GM12801 (cell line): ENCODE results near the gene CD46.

Source experiments
- CTCF ChIP-seq: IDR thresholded peaks from one replicate; pipeline ENCODE4 v1.5.1; 2011; ENCODE audit warnings: control low read depth; ENCODE audit not compliant: insufficient read length; ENCODE audit errors: extremely low read depth

Gene CD46

DNA sequence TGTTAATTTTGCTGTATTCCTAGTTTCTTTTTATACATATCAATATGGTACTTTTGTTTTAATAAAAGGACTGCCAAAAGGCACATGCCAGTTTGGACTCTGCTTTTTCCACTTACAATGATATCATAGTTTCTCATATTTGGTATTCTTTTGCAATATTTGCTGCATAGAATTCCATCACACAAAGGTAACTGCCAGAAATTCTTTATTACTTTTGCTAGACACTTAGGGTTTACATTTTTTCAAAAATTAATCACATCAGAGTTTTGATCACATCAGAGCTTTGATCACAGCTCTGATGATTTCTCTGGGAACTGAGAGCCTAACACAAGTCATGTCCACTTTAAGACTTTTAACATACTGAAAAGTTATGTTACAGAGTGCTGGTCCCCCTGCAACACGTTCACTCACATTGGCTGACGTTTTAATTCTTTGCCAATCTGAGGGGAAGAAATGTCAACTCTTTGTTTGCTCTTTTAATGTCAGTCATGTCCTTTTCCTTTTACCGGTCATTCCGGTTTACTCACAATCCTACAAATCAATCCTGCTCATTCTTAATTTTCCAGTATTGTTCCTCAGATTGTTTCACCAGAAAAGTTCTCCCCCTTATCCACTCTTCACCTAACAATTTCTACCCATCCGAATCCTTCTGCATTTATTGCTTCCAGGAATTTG is 1.1 kb upstream of the CD46 start:
- no peak for TF ChIP-seq CTCF

- TF ChIP-seq CTCF: no peak
Observed at GRCh38 chr1:207752456-207752998, 673 bp downstream of the CD46 start.

DNA sequence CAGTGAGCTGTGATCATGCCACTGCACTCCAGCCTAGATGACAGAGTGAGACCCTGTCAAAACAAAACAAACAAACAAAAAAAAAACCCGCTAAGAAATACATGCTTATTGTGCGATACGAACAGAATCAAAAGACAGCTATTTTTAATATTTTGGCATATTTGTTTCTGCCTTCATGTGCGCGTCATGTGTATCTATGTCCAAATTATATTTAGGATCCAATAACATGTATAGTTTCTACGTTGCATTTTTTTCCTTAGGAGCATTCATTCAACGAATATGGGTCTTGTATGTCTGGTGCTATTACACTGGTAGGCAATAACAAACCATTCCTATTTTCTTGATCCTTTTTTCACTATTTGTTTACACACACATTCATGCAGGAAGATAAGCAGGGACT is 1.8 kb downstream of the CD46 start:
- TF ChIP-seq CTCF: no peak

DNA sequence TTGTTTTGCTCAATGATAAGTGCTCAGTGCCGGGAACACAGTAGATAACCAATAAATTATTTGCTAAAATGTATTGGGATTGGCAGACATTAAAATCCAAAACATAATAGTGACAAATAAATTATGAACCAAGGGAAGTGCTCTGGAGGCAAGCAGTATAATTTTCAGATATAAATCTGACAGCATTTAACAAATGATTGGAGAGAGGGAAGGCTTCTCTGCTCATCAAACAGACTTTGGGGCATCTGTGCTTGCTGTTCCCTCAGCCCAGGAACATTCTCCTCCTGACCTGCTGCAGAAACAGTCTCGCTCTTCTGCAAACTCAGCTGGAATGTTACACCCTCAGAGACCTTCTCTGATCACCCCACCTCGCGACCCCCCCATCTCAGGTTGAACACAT is 2.2 kb downstream of the CD46 start:
- TF ChIP-seq CTCF: no peak

DNA sequence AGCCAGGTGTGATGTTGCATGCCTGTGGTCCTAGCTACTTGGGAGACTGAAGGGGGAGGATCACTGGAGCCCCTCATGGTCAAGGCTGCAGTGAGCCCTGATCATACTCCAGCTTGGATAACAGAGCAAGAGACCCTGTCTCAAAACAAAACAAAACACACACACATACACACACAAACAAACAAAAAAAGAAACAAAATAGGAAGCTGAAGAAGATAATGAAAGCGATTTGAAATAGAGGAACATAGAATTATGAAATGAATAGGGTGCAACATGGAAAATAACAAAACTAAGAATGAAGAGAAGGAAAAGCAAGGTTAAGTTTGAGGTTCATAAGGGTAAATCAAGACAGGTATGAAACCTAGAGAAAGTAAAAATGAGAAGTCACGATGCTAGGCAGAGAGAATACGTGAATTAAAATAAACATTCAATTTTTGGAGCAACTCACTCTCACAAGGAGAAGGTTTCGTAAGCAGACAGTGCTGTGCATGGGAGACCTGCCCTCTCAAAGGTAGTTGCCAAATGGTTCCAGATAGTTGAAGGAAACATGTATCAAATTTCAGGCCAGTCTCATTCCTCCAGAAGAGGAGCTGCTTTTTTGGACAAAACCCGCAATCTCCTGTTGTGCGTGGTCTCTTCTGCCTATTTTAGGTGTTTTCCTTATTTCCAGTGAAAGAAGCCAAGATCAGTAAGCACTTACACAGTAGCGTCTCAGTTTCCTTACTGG is 3.3 kb downstream of the CD46 start:
- no peak for TF ChIP-seq CTCF

- no peak for TF ChIP-seq CTCF
Observed at GRCh38 chr1:207755846-207756693, 4.2 kb downstream of the CD46 start.

DNA sequence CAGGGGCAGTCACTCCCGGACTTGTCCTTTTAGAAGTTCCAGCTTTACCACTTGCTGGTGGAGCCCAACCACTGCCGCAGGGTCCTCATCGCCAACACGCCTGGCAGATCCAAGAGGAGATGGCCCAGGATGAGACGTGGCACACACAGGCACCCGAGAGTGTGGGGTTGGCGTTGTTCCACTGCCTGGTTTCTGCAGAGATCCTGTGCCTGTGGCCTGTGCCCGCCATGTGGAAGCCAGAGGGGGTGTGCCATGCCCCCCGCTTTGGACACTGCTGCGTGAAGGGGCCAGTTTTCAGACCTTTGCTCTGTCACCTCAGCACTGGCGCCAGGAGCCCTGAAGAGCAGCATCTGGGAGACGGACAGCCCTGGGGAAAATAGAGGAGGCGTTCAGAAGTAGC is 10.8 kb downstream of the CD46 start:
- no peak for TF ChIP-seq CTCF
